Measurements from ENCODE around the gene LGALS3. TPM values are rescaled to one million over a fixed set of nuclear protein-coding genes. Genes with fewer than 3 reads are reported as not detected.

LGALS3 gene
- total and polyA plus RNA-seq, 4 donors = 6.9 to 20.8 (median 10.7) TPM

DNA sequence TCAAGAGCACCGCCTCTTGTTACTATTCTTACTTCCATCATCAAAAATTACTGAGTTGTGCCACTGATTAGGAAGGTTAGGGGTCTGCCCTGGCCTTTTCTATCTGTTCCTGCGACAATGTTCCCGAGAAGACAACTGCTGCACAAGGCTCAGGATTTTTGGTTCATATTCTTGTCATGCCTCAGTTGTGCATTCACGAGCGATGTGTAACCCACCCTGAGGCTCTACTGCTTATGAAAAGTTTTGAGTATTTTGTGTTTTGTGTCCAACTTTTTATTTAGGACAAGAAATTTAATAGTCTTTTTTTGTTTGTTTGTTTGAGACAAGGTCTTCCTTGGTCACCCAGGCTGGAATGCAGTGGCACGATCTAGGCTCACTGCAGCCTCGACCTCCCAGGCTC lies 23.1 kb upstream of the LGALS3 start:
- no peaks in the 10 kb centered on the region for H3K27me3 ChIP-seq (ENCODE audit: control insufficient read depth in 4 of 4, insufficient read depth in 4 of 4, low read length in 3 of 4)
- H3K4me1 ChIP-seq (ENCODE audit: control insufficient read depth in 4 of 4, insufficient read depth in 4 of 4, low read length in 3 of 4) = peaks cover 2 to 12% (median 4%) of the 10 kb centered on the region in 4 donors
- DNase-seq (ENCODE audit: low spot score) = no peak

More for the DNA sequence above, 23.1 kb upstream of the LGALS3 start:
- H3K27ac ChIP-seq (ENCODE audit: low read depth in 1 of 2, low read length in 2 of 2) = no peak overlapping the region
- 89% methylated on average over 7 of the region's 7 CpGs for WGBS
- H3K9ac ChIP-seq (ENCODE audit: low read depth in 1 of 2, low read length in 2 of 2) = no peak overlapping the region
- H3K4me3 ChIP-seq (ENCODE audit: low read depth in 1 of 3, low read length in 3 of 3) = no peak overlapping the region
- no peaks in the 10 kb centered on the region for H3K36me3 ChIP-seq (ENCODE audit: control insufficient read depth in 4 of 4, insufficient read depth in 3 of 4, low read depth in 1 of 4, low read length in 3 of 4)
- no peaks in the 10 kb centered on the region for H3K9me3 ChIP-seq (ENCODE audit: control insufficient read depth in 4 of 4, low read length in 3 of 4)
- TF ChIP-seq FOXA2 (IDR thresholded peaks at IDR 0.05) = no peak
- no peak for TF ChIP-seq EGR1 (IDR thresholded peaks at IDR 0.05; ENCODE audit: low read depth in 2 of 2)
- no peak for TF ChIP-seq GABPA (IDR thresholded peaks at IDR 0.05 in 1 of 2, conservative IDR thresholded peaks at IDR 0.05 in 1 of 2)
- TF ChIP-seq, protein P1, sequence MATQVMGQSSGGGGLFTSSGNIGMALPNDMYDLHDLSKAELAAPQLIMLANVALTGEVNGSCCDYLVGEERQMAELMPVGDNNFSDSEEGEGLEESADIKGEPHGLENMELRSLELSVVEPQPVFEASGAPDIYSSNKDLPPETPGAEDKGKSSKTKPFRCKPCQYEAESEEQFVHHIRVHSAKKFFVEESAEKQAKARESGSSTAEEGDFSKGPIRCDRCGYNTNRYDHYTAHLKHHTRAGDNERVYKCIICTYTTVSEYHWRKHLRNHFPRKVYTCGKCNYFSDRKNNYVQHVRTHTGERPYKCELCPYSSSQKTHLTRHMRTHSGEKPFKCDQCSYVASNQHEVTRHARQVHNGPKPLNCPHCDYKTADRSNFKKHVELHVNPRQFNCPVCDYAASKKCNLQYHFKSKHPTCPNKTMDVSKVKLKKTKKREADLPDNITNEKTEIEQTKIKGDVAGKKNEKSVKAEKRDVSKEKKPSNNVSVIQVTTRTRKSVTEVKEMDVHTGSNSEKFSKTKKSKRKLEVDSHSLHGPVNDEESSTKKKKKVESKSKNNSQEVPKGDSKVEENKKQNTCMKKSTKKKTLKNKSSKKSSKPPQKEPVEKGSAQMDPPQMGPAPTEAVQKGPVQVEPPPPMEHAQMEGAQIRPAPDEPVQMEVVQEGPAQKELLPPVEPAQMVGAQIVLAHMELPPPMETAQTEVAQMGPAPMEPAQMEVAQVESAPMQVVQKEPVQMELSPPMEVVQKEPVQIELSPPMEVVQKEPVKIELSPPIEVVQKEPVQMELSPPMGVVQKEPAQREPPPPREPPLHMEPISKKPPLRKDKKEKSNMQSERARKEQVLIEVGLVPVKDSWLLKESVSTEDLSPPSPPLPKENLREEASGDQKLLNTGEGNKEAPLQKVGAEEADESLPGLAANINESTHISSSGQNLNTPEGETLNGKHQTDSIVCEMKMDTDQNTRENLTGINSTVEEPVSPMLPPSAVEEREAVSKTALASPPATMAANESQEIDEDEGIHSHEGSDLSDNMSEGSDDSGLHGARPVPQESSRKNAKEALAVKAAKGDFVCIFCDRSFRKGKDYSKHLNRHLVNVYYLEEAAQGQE (IDR thresholded peaks at IDR 0.05) = no peak
- TF ChIP-seq SP1 (IDR thresholded peaks at IDR 0.05) = no peak
- TF ChIP-seq, protein P2, sequence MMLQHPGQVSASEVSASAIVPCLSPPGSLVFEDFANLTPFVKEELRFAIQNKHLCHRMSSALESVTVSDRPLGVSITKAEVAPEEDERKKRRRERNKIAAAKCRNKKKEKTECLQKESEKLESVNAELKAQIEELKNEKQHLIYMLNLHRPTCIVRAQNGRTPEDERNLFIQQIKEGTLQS (IDR thresholded peaks at IDR 0.05) = no peak
- TF ChIP-seq YY1 (IDR thresholded peaks at IDR 0.05) = no peak
- no peak for TF ChIP-seq HNF4A (conservative IDR thresholded peaks at IDR 0.05)
- TF ChIP-seq ZBTB33 (IDR thresholded peaks at IDR 0.05) = no peak
- no peak for TF ChIP-seq NR2F2 (IDR thresholded peaks at IDR 0.05)
- no peak for TF ChIP-seq RXRA (IDR thresholded peaks at IDR 0.05)
- no peak for TF ChIP-seq RAD21 (IDR thresholded peaks at IDR 0.05)
- TF ChIP-seq, protein P3, sequence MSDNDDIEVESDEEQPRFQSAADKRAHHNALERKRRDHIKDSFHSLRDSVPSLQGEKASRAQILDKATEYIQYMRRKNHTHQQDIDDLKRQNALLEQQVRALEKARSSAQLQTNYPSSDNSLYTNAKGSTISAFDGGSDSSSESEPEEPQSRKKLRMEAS (IDR thresholded peaks at IDR 0.05) = no peak
- TF ChIP-seq JUND (IDR thresholded peaks at IDR 0.05) = no peak
- TF ChIP-seq CTCF (IDR thresholded peaks at IDR 0.05; ENCODE audit: low read depth, low read length, missing input control) = no peak
- TF ChIP-seq TAF1 (conservative IDR thresholded peaks at IDR 0.05) = no peak
- no peak for TF ChIP-seq FOXA1 (IDR thresholded peaks at IDR 0.05)
